Measurements from ENCODE around the gene DLGAP4.
A peak's percentile ranks its signal among the peaks of the same experiment; 100 is the strongest.

DLGAP4 gene

GRCh38 chr20:36499723-36500501 lies 193.8 kb downstream of the DLGAP4 start:
- Histone ChIP-seq H3K4me2 (ENCODE audit: low read length, poor library complexity, severe bottlenecking) (no peak overlapping the region), H3K4me3 (ENCODE audit: insufficient read depth in 1 of 2, low read depth in 1 of 2, low read length in 2 of 2) (no peak overlapping the region), H3K27ac (ENCODE audit: low read length, poor library complexity, severe bottlenecking) (peak overlapping the region; percentile 65), H3K79me1 (replicated peaks; ENCODE audit: low read length, poor library complexity, severe bottlenecking) (peaks cover 33% of the 10 kb centered on the region), H3K9me3 (ENCODE audit: control insufficient read depth, low read length) (no peaks in the 10 kb centered on the region), H4K91ac (ENCODE audit: low read length) (no peak overlapping the region), H3K4me1 (ENCODE audit: control insufficient read depth, insufficient read depth, low read depth, low read length) (peaks cover 29% of the 10 kb centered on the region), H3K23ac (ENCODE audit: low read length in 2 of 2) (no peak overlapping the region), H2AK5ac (ENCODE audit: low read length, severe bottlenecking) (no peak overlapping the region), H2AFZ (ENCODE audit: low read depth, low read length) (no peak overlapping the region), H2BK5ac (ENCODE audit: low read depth, low read length, poor library complexity, severe bottlenecking) (no peak overlapping the region), H2BK120ac (ENCODE audit: low read depth, low read length) (no peak overlapping the region), H2BK12ac (ENCODE audit: low read length in 2 of 2) (no peak overlapping the region), H3K18ac (ENCODE audit: low read depth in 1 of 2, low read length in 2 of 2) (peak overlapping the region; percentile 10 to 75), H3K4ac (ENCODE audit: low read depth in 1 of 2, low read length in 2 of 2) (no peak overlapping the region), H4K8ac (ENCODE audit: low read length) (peak overlapping the region; percentile 67), H3K36me3 (ENCODE audit: control insufficient read depth in 1 of 2, insufficient read depth in 2 of 2, low read depth in 1 of 2, low read length in 2 of 2) (peaks cover 66 to 83% of the 10 kb centered on the region in 2 experiments), H3K14ac (ENCODE audit: low read length in 2 of 2) (peak overlapping the region in 1 of 2 experiments; percentile 58), H2BK15ac (ENCODE audit: low read depth, poor library complexity, severe bottlenecking) (no peak overlapping the region), H3K27me3 (ENCODE audit: control insufficient read depth in 1 of 2, insufficient read depth in 1 of 2, low read length in 2 of 2) (no peaks in the 10 kb centered on the region), H3K9ac (ENCODE audit: low read length) (no peak overlapping the region)
- 50% methylated on average over 31 of the region's 31 CpGs for WGBS
- peak; percentile 71 for DNase-seq

GRCh38 chr20:36501367-36502006 lies 195.3 kb downstream of the DLGAP4 start:
- H3K23ac ChIP-seq (ENCODE audit: low read length in 2 of 2) = no peak overlapping the region
- H2BK15ac ChIP-seq (ENCODE audit: low read depth, poor library complexity, severe bottlenecking) = no peak overlapping the region
- no peak overlapping the region for H2AFZ ChIP-seq (ENCODE audit: low read depth, low read length)
- peaks cover 34% of the 10 kb centered on the region for H3K79me1 ChIP-seq (replicated peaks; ENCODE audit: low read length, poor library complexity, severe bottlenecking)
- no peak overlapping the region for H3K4ac ChIP-seq (ENCODE audit: low read depth in 1 of 2, low read length in 2 of 2)
- no peak overlapping the region for H4K8ac ChIP-seq (ENCODE audit: low read length)
- H2BK120ac ChIP-seq (ENCODE audit: low read depth, low read length) = no peak overlapping the region
- H3K14ac ChIP-seq (ENCODE audit: low read length in 2 of 2) = no peak overlapping the region
- peaks cover 23% of the 10 kb centered on the region for H3K4me1 ChIP-seq (ENCODE audit: control insufficient read depth, insufficient read depth, low read depth, low read length)
- no peak for DNase-seq
- H2BK12ac ChIP-seq (ENCODE audit: low read length in 2 of 2) = no peak overlapping the region
- no peak overlapping the region for H3K9ac ChIP-seq (ENCODE audit: low read length)
- H3K27ac ChIP-seq (ENCODE audit: low read length, poor library complexity, severe bottlenecking) = no peak overlapping the region
- no peak overlapping the region for H2AK5ac ChIP-seq (ENCODE audit: low read length, severe bottlenecking)
- no peak overlapping the region for H2BK5ac ChIP-seq (ENCODE audit: low read depth, low read length, poor library complexity, severe bottlenecking)
- no peak overlapping the region for H3K18ac ChIP-seq (ENCODE audit: low read depth in 1 of 2, low read length in 2 of 2)
- no peak overlapping the region for H4K91ac ChIP-seq (ENCODE audit: low read length)
- no peak overlapping the region for H3K4me3 ChIP-seq (ENCODE audit: insufficient read depth in 1 of 2, low read depth in 1 of 2, low read length in 2 of 2)
- no peak overlapping the region for H3K4me2 ChIP-seq (ENCODE audit: low read length, poor library complexity, severe bottlenecking)
- 90% methylated on average over 2 of the region's 3 CpGs for WGBS
- H3K9me3 ChIP-seq (ENCODE audit: control insufficient read depth, low read length) = no peaks in the 10 kb centered on the region
- H3K36me3 ChIP-seq (ENCODE audit: control insufficient read depth in 1 of 2, insufficient read depth in 2 of 2, low read depth in 1 of 2, low read length in 2 of 2) = peaks cover 59 to 92% of the 10 kb centered on the region in 2 experiments
- no peaks in the 10 kb centered on the region for H3K27me3 ChIP-seq (ENCODE audit: control insufficient read depth in 1 of 2, insufficient read depth in 1 of 2, low read length in 2 of 2)

- H2BK120ac ChIP-seq (ENCODE audit: low read depth, low read length) = no peak overlapping the region
- no peak for DNase-seq
- no peak overlapping the region for H2AFZ ChIP-seq (ENCODE audit: low read depth, low read length)
- H4K8ac ChIP-seq (ENCODE audit: low read length) = no peak overlapping the region
- H2BK5ac ChIP-seq (ENCODE audit: low read depth, low read length, poor library complexity, severe bottlenecking) = no peak overlapping the region
- H3K9ac ChIP-seq (ENCODE audit: low read length) = no peak overlapping the region
- H3K14ac ChIP-seq (ENCODE audit: low read length in 2 of 2) = no peak overlapping the region
- H2AK5ac ChIP-seq (ENCODE audit: low read length, severe bottlenecking) = no peak overlapping the region
- no peak overlapping the region for H3K27ac ChIP-seq (ENCODE audit: low read length, poor library complexity, severe bottlenecking)
- peaks cover 21% of the 10 kb centered on the region for H3K79me1 ChIP-seq (replicated peaks; ENCODE audit: low read length, poor library complexity, severe bottlenecking)
- H4K91ac ChIP-seq (ENCODE audit: low read length) = no peak overlapping the region
- H3K4me1 ChIP-seq (ENCODE audit: control insufficient read depth, insufficient read depth, low read depth, low read length) = peaks cover 16% of the 10 kb centered on the region
- H2BK15ac ChIP-seq (ENCODE audit: low read depth, poor library complexity, severe bottlenecking) = no peak overlapping the region
- H2BK12ac ChIP-seq (ENCODE audit: low read length in 2 of 2) = no peak overlapping the region
- no peak overlapping the region for H3K23ac ChIP-seq (ENCODE audit: low read length in 2 of 2)
- no peak overlapping the region for H3K4me2 ChIP-seq (ENCODE audit: low read length, poor library complexity, severe bottlenecking)
- peaks cover 43 to 91% of the 10 kb centered on the region in 2 experiments for H3K36me3 ChIP-seq (ENCODE audit: control insufficient read depth in 1 of 2, insufficient read depth in 2 of 2, low read depth in 1 of 2, low read length in 2 of 2)
- H3K27me3 ChIP-seq (ENCODE audit: control insufficient read depth in 1 of 2, insufficient read depth in 1 of 2, low read length in 2 of 2) = no peaks in the 10 kb centered on the region
- no peak overlapping the region for H3K4ac ChIP-seq (ENCODE audit: low read depth in 1 of 2, low read length in 2 of 2)
- WGBS = 100% methylated on average over 3 of the region's 4 CpGs
- H3K18ac ChIP-seq (ENCODE audit: low read depth in 1 of 2, low read length in 2 of 2) = no peak overlapping the region
- no peaks in the 10 kb centered on the region for H3K9me3 ChIP-seq (ENCODE audit: control insufficient read depth, low read length)
- H3K4me3 ChIP-seq (ENCODE audit: insufficient read depth in 1 of 2, low read depth in 1 of 2, low read length in 2 of 2) = no peak overlapping the region
These were observed 198.2 kb downstream of the DLGAP4 start for GRCh38 chr20:36504295-36504694.

GRCh38 chr20:36506253-36506652 lies 200.1 kb downstream of the DLGAP4 start:
- H3K9me3 ChIP-seq (ENCODE audit: control insufficient read depth, low read length) = no peaks in the 10 kb centered on the region
- WGBS = 100% methylated on average over 1 of the region's 1 CpG
- no peak overlapping the region for H3K4me2 ChIP-seq (ENCODE audit: low read length, poor library complexity, severe bottlenecking)
- no peak overlapping the region for H2BK12ac ChIP-seq (ENCODE audit: low read length in 2 of 2)
- H2AFZ ChIP-seq (ENCODE audit: low read depth, low read length) = no peak overlapping the region
- H3K79me1 ChIP-seq (replicated peaks; ENCODE audit: low read length, poor library complexity, severe bottlenecking) = peaks cover 20% of the 10 kb centered on the region
- H3K4me3 ChIP-seq (ENCODE audit: insufficient read depth in 1 of 2, low read depth in 1 of 2, low read length in 2 of 2) = no peak overlapping the region
- no peak overlapping the region for H2BK5ac ChIP-seq (ENCODE audit: low read depth, low read length, poor library complexity, severe bottlenecking)
- no peak overlapping the region for H3K23ac ChIP-seq (ENCODE audit: low read length in 2 of 2)
- peaks cover 3% of the 10 kb centered on the region for H3K4me1 ChIP-seq (ENCODE audit: control insufficient read depth, insufficient read depth, low read depth, low read length)
- H4K8ac ChIP-seq (ENCODE audit: low read length) = no peak overlapping the region
- no peak for DNase-seq
- H3K4ac ChIP-seq (ENCODE audit: low read depth in 1 of 2, low read length in 2 of 2) = no peak overlapping the region
- no peak overlapping the region for H3K9ac ChIP-seq (ENCODE audit: low read length)
- no peak overlapping the region for H2BK120ac ChIP-seq (ENCODE audit: low read depth, low read length)
- no peak overlapping the region for H3K27ac ChIP-seq (ENCODE audit: low read length, poor library complexity, severe bottlenecking)
- H2BK15ac ChIP-seq (ENCODE audit: low read depth, poor library complexity, severe bottlenecking) = no peak overlapping the region
- no peak overlapping the region for H3K14ac ChIP-seq (ENCODE audit: low read length in 2 of 2)
- H4K91ac ChIP-seq (ENCODE audit: low read length) = no peak overlapping the region
- peaks cover 34 to 90% of the 10 kb centered on the region in 2 experiments for H3K36me3 ChIP-seq (ENCODE audit: control insufficient read depth in 1 of 2, insufficient read depth in 2 of 2, low read depth in 1 of 2, low read length in 2 of 2)
- H3K18ac ChIP-seq (ENCODE audit: low read depth in 1 of 2, low read length in 2 of 2) = no peak overlapping the region
- no peak overlapping the region for H2AK5ac ChIP-seq (ENCODE audit: low read length, severe bottlenecking)
- H3K27me3 ChIP-seq (ENCODE audit: control insufficient read depth in 1 of 2, insufficient read depth in 1 of 2, low read length in 2 of 2) = no peaks in the 10 kb centered on the region
